ENCODE measurements around the gene ZSCAN26.

GRCh38 chr6:28220257-28221133, 46.4 kb upstream of the ZSCAN26 start:
- TF ChIP-seq CTCF (IDR thresholded peaks at IDR 0.05): no peak
- TF ChIP-seq EZH2 (IDR thresholded peaks at IDR 0.05): no peak
- TF ChIP-seq EZH2phosphoT487 (IDR thresholded peaks at IDR 0.05): no peak

Measured in neural progenitor cell (in vitro differentiated cells).